Large intestine (tissue), 3 donors: Measurements from ENCODE around the gene FKRP. TPM values are rescaled to one million over a fixed set of nuclear protein-coding genes. Genes with fewer than 3 reads are reported as not detected.
"Not testable (repeated sequence)": the region's sequence is repeated elsewhere in the genome, so short reads cannot be mapped to it uniquely, and the experiment has no call there.

Experiments
- DNase-seq, 2 donors: peaks; one replicate each; pipeline versions ENCODE4 v3.0.0 to v3.0.0-alpha.2; 2013
- H3K27ac ChIP-seq: one replicate; pipeline ENCODE4 v1.5.1; 2013; ENCODE audit warnings: low read length
- H3K27me3 ChIP-seq: 2 replicates; pipeline ENCODE4 v1.6.1; 2013; ENCODE audit warnings: low read length; ENCODE audit not compliant: control insufficient read depth, insufficient read depth
- H3K36me3 ChIP-seq: 2 replicates; pipeline ENCODE4 v1.6.1; 2013; ENCODE audit warnings: low read length; ENCODE audit not compliant: control insufficient read depth, insufficient read depth
- H3K4me1 ChIP-seq: one replicate; pipeline ENCODE4 v1.6.1; 2013; ENCODE audit warnings: low read length; ENCODE audit not compliant: control insufficient read depth, insufficient read depth
- H3K4me3 ChIP-seq: one replicate; pipeline ENCODE4 v1.5.1; 2013; ENCODE audit warnings: low read length
- H3K9me3 ChIP-seq: one replicate; pipeline ENCODE4 v1.6.1; 2013; ENCODE audit warnings: mild to moderate bottlenecking, low read depth, low read length, moderate library complexity; ENCODE audit not compliant: control insufficient read depth
- WGBS: methylation state at CpG from one replicate; pipeline ENCODE4 v1.1.5; 2013; ENCODE audit warnings: low lambda C conversion rate; ENCODE audit not compliant: insufficient coverage; 5-methylcytosine and 5-hydroxymethylcytosine counted together
- polyA plus RNA-seq: library from polyadenylated mRNA; unstranded; fragments of 120-200 nt; gene quantifications from one replicate; pipeline ENCODE4 v1.2.1, GENCODE V29; 2013

FKRP gene
- polyA plus RNA-seq, 1 donor = 17.4 TPM

GRCh38 chr19:46775642-46776258 is 29.9 kb downstream of the FKRP start:
- no peak for DNase-seq
- Histone ChIP-seq H3K9me3 (no peaks in the 10 kb centered on the region), H3K4me1 (no peaks in the 10 kb centered on the region), H3K27me3 (no peaks in the 10 kb centered on the region), H3K4me3 (no peak overlapping the region), H3K27ac (no peak overlapping the region), H3K36me3 (peaks cover 50% of the 10 kb centered on the region)
- WGBS = 100% methylated on average over 1 of the region's 11 CpGs

GRCh38 chr19:46776927-46777911 is 31.4 kb downstream of the FKRP start:
- WGBS = no CpG with 5 or more reads among the region's 33 CpGs
- H3K36me3 ChIP-seq = peaks cover 63% of the 10 kb centered on the region
- no peak for DNase-seq

GRCh38 chr19:46777956-46778645 is 32.2 kb downstream of the FKRP start:
- peaks cover 72% of the 10 kb centered on the region for H3K36me3 ChIP-seq
- not testable (repeated sequence) for DNase-seq, H3K27me3 ChIP-seq, H3K9me3 ChIP-seq, H3K4me1 ChIP-seq, H3K27ac ChIP-seq, H3K4me3 ChIP-seq
- WGBS = 60% methylated on average over 1 of the region's 12 CpGs

More at GRCh38 chr19:46776927-46777911, 31.4 kb downstream of the FKRP start:
- Histone ChIP-seq H3K9me3 (no peaks in the 10 kb centered on the region), H3K27ac (no peak overlapping the region), H3K27me3 (no peaks in the 10 kb centered on the region), H3K4me3 (no peak overlapping the region), H3K4me1 (no peaks in the 10 kb centered on the region)

- H3K27me3 ChIP-seq = no peaks in the 10 kb centered on the region
- H3K27ac ChIP-seq = no peak overlapping the region
- WGBS = no CpG with 5 or more reads among the region's 7 CpGs
- H3K4me1 ChIP-seq = peaks cover 20% of the 10 kb centered on the region
- H3K4me3 ChIP-seq = no peak overlapping the region
- no peaks in the 10 kb centered on the region for H3K9me3 ChIP-seq
- DNase-seq = no peak
- H3K36me3 ChIP-seq = peaks cover 64% of the 10 kb centered on the region
Measured at GRCh38 chr19:46782355-46783019, 36.6 kb downstream of the FKRP start.

GRCh38 chr19:46783670-46784069 is 37.8 kb downstream of the FKRP start:
- Histone ChIP-seq H3K4me1 (peaks cover 22% of the 10 kb centered on the region), H3K36me3 (peaks cover 54% of the 10 kb centered on the region), H3K9me3 (no peaks in the 10 kb centered on the region), H3K27ac (no peak overlapping the region), H3K27me3 (no peaks in the 10 kb centered on the region), H3K4me3 (no peak overlapping the region)
- no peak for DNase-seq
- WGBS = no CpG with 5 or more reads among the region's 2 CpGs

GRCh38 chr19:46784262-46785053 is 38.6 kb downstream of the FKRP start:
- H3K4me1 ChIP-seq = peaks cover 28% of the 10 kb centered on the region
- H3K27ac ChIP-seq = peak overlapping the region; percentile 83
- peak overlapping the region; percentile 97 for H3K4me3 ChIP-seq
- peaks cover 47% of the 10 kb centered on the region for H3K36me3 ChIP-seq
- peak; percentile 75 to 88 for DNase-seq
- H3K9me3 ChIP-seq = no peaks in the 10 kb centered on the region
- no CpG with 5 or more reads among the region's 17 CpGs for WGBS
- H3K27me3 ChIP-seq = no peaks in the 10 kb centered on the region

- Histone ChIP-seq H3K36me3 (peaks cover 40% of the 10 kb centered on the region), H3K4me3 (peak overlapping the region; percentile 97), H3K27ac (peak overlapping the region; percentile 83), H3K9me3 (no peaks in the 10 kb centered on the region), H3K27me3 (no peaks in the 10 kb centered on the region), H3K4me1 (peaks cover 28% of the 10 kb centered on the region)
- no CpG with 5 or more reads among the region's 19 CpGs for WGBS
- DNase-seq = no peak
Measured at GRCh38 chr19:46785054-46785979, 39.5 kb downstream of the FKRP start.

- H3K27ac ChIP-seq = peak overlapping the region; percentile 83
- DNase-seq = no peak
- H3K36me3 ChIP-seq = peaks cover 35% of the 10 kb centered on the region
- H3K4me3 ChIP-seq = peak overlapping the region; percentile 97
- no peaks in the 10 kb centered on the region for H3K27me3 ChIP-seq
- peaks cover 28% of the 10 kb centered on the region for H3K4me1 ChIP-seq
- WGBS = no CpG with 5 or more reads among the region's 4 CpGs
- H3K9me3 ChIP-seq = no peaks in the 10 kb centered on the region
Measured at GRCh38 chr19:46785980-46786235, 40.1 kb downstream of the FKRP start.
